ENCODE results near the gene PLCL2. TPM values are rescaled to one million over a fixed set of nuclear protein-coding genes. Genes with fewer than 3 reads are reported as not detected.

PLCL2 gene
- total and polyA plus RNA-seq, 10 of the 15 experiments (the other 5 are each of a cell fraction or from before 2014, with no cell fraction given), result 7.5 to 37.3 (median 21.7) TPM

DNA sequence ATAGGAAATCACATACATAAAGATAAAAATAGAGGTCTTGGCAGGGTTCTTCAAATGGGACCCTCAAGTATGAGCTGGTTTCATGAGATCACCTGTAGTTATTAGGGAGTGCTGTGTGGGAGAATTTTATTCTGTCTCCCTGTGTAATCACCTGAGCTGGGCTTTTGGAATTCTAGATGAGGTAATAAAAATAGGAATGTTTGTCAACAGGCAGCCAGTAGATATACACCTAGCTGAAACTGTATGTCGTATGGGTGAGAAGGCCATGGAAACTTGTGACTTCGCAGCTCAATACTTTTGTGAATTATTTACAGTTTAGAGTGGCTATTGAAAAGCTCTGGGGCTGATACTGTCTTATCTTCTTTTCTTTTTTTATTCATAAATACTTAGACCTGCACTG is 40.5 kb upstream of the PLCL2 start:
- CTCF ChIA-PET, result interaction anchor here (0.8 to 4.8 kb wide), 4 partner anchors 11 to 179 kb away, joined by 4 to 56 read pairs (median 6); partner anchors contain the start of gene PLCL2

More for the DNA sequence above, 40.5 kb upstream of the PLCL2 start:
- Histone ChIP-seq H2AFZ (ENCODE audit: control insufficient read depth, low read depth, low read length) (no peak overlapping the region), H3K4me3 (no peak overlapping the region), H3K79me2 (ENCODE audit: control insufficient read depth, insufficient read depth, low read length) (no peaks in the 10 kb centered on the region), H3K9ac (ENCODE audit: control insufficient read depth, insufficient read depth, low read length) (no peak overlapping the region), H3K36me3 (ENCODE audit: control insufficient read depth in 2 of 2, insufficient read depth in 2 of 2, low read length in 1 of 2) (no peaks in the 10 kb centered on the region), H3K27me3 (replicated peaks in 1 of 2; ENCODE audit: control insufficient read depth in 2 of 2, insufficient read depth in 2 of 2, low read length in 1 of 2) (no peaks in the 10 kb centered on the region), H4K20me1 (ENCODE audit: control insufficient read depth, insufficient read depth) (no peaks in the 10 kb centered on the region), H3K9me3 (replicated peaks; ENCODE audit: control insufficient read depth, insufficient read depth, low read length) (no peaks in the 10 kb centered on the region), H3K27ac (ENCODE audit: control insufficient read depth, insufficient read depth) (no peak overlapping the region), H3K4me2 (ENCODE audit: control insufficient read depth, insufficient read depth) (no peak overlapping the region), H3K4me1 (ENCODE audit: control insufficient read depth, insufficient read depth, low read length) (peaks cover 37% of the 10 kb centered on the region)
- RAD21 ChIA-PET (ENCODE audit: unreplicated experiment), result interaction anchor here (1.2 to 1.6 kb wide), 2 partner anchors 40 to 241 kb away, joined by 3 to 5 read pairs; partner anchors contain the start of gene PLCL2
- intact Hi-C loops (cut with micrococcal nuclease; ENCODE audit: unreplicated experiment) (loop anchor here (5.0 kb wide), 1 partner anchor 242 kb away; no protein-coding TSS in a partner anchor), in situ Hi-C loops (cut with MboI) (no loop called here)
- ATAC-seq (no peak), DNase-seq (ENCODE audit: low read depth, low spot score) (no peak), FAIRE-seq (no peak)
- POLR2A ChIA-PET, result interaction anchor here (0.5 to 2.9 kb wide), 4 partner anchors 10 to 1638 kb away, joined by 3 to 14 read pairs (median 4); partner anchors contain the start of genes CAPN7 and PLCL2
- no TSS peak for BruUV-seq (replicated peaks)
- SMC1A ChIA-PET (ENCODE audit: uncharacterized antibody, unreplicated experiment), result interaction anchor here (1.0 to 4.2 kb wide), 10 partner anchors 10 to 383 kb away, joined by 3 to 45 read pairs (median 6); no protein-coding TSS in a partner anchor
- 98% methylated on average over 2 of the region's 2 CpGs for WGBS (ENCODE audit: insufficient coverage, insufficient replicate concordance, low lambda C conversion rate, missing lambda C conversion rate)
- TF ChIP-seq STAT3 (IDR thresholded peaks at IDR 0.05; ENCODE audit: low read depth, low read length), result no peak
- no peak for TF ChIP-seq CHD2 (IDR thresholded peaks at IDR 0.05; ENCODE audit: borderline replicate concordance, low read depth, low read length)
- TF ChIP-seq RCOR1 (conservative IDR thresholded peaks at IDR 0.05; ENCODE audit: low read depth, low read length), result no peak
- no peak for TF ChIP-seq CUX1 (IDR thresholded peaks at IDR 0.05; ENCODE audit: insufficient replicate concordance, low read depth, low read length)
- TF ChIP-seq CREB1 (IDR thresholded peaks at IDR 0.05; ENCODE audit: low read depth), result no peak
- TF ChIP-seq ZNF217 (IDR thresholded peaks at IDR 0.05), result no peak
- TF ChIP-seq, protein P1, sequence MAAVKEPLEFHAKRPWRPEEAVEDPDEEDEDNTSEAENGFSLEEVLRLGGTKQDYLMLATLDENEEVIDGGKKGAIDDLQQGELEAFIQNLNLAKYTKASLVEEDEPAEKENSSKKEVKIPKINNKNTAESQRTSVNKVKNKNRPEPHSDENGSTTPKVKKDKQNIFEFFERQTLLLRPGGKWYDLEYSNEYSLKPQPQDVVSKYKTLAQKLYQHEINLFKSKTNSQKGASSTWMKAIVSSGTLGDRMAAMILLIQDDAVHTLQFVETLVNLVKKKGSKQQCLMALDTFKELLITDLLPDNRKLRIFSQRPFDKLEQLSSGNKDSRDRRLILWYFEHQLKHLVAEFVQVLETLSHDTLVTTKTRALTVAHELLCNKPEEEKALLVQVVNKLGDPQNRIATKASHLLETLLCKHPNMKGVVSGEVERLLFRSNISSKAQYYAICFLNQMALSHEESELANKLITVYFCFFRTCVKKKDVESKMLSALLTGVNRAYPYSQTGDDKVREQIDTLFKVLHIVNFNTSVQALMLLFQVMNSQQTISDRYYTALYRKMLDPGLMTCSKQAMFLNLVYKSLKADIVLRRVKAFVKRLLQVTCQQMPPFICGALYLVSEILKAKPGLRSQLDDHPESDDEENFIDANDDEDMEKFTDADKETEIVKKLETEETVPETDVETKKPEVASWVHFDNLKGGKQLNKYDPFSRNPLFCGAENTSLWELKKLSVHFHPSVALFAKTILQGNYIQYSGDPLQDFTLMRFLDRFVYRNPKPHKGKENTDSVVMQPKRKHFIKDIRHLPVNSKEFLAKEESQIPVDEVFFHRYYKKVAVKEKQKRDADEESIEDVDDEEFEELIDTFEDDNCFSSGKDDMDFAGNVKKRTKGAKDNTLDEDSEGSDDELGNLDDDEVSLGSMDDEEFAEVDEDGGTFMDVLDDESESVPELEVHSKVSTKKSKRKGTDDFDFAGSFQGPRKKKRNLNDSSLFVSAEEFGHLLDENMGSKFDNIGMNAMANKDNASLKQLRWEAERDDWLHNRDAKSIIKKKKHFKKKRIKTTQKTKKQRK (IDR thresholded peaks at IDR 0.05; ENCODE audit: low read depth, low read length), result no peak
- TF ChIP-seq SMARCA5 (IDR thresholded peaks at IDR 0.05), result no peak
- TF ChIP-seq, protein P2, sequence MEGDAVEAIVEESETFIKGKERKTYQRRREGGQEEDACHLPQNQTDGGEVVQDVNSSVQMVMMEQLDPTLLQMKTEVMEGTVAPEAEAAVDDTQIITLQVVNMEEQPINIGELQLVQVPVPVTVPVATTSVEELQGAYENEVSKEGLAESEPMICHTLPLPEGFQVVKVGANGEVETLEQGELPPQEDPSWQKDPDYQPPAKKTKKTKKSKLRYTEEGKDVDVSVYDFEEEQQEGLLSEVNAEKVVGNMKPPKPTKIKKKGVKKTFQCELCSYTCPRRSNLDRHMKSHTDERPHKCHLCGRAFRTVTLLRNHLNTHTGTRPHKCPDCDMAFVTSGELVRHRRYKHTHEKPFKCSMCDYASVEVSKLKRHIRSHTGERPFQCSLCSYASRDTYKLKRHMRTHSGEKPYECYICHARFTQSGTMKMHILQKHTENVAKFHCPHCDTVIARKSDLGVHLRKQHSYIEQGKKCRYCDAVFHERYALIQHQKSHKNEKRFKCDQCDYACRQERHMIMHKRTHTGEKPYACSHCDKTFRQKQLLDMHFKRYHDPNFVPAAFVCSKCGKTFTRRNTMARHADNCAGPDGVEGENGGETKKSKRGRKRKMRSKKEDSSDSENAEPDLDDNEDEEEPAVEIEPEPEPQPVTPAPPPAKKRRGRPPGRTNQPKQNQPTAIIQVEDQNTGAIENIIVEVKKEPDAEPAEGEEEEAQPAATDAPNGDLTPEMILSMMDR (IDR thresholded peaks at IDR 0.05 in 2 of 3, conservative IDR thresholded peaks at IDR 0.05 in 1 of 3; ENCODE audit: control insufficient read depth in 2 of 3, extremely low read depth in 1 of 3, insufficient read depth in 1 of 3, low read depth in 3 of 3, low read length in 3 of 3), result no peak
- no peak for TF ChIP-seq RAD51 (IDR thresholded peaks at IDR 0.05)
- TF ChIP-seq NFXL1 (IDR thresholded peaks at IDR 0.05; ENCODE audit: borderline replicate concordance), result no peak
- no peak for TF ChIP-seq ASH2L (IDR thresholded peaks at IDR 0.05; ENCODE audit: borderline replicate concordance, low read depth)

Measured in GM12878 (cell line).